ENCODE measurements around the gene IFT88. TPM values are rescaled to one million over a fixed set of nuclear protein-coding genes. Genes with fewer than 3 reads are reported as not detected.

The IFT88 gene
- total and polyA plus RNA-seq, 4 donors, result 7.1 to 18.7 (median 10.5) TPM

GRCh38 chr13:20721058-20721453 lies 154.1 kb downstream of the IFT88 start:
- TF ChIP-seq REST (IDR thresholded peaks at IDR 0.05) (no peak), NR2F2 (IDR thresholded peaks at IDR 0.05) (no peak), RAD21 (IDR thresholded peaks at IDR 0.05) (no peak), GABPA (IDR thresholded peaks at IDR 0.05 in 1 of 2, conservative IDR thresholded peaks at IDR 0.05 in 1 of 2) (no peak), RXRA (IDR thresholded peaks at IDR 0.05) (no peak)
- Histone ChIP-seq H3K9me3 (ENCODE audit: control insufficient read depth in 4 of 4, low read length in 3 of 4) (no peaks in the 10 kb centered on the region), H3K9ac (ENCODE audit: low read depth in 1 of 2, low read length in 2 of 2) (no peak overlapping the region), H3K36me3 (ENCODE audit: control insufficient read depth in 4 of 4, insufficient read depth in 3 of 4, low read depth in 1 of 4, low read length in 3 of 4) (no peaks in the 10 kb centered on the region), H3K4me3 (ENCODE audit: low read depth in 1 of 3, low read length in 3 of 3) (no peak overlapping the region), H3K27ac (ENCODE audit: low read depth in 1 of 2, low read length in 2 of 2) (no peak overlapping the region), H3K4me1 (ENCODE audit: control insufficient read depth in 4 of 4, insufficient read depth in 4 of 4, low read length in 3 of 4) (peaks cover 0 to 6% (median 4%) of the 10 kb centered on the region in 4 donors), H3K27me3 (ENCODE audit: control insufficient read depth in 4 of 4, insufficient read depth in 4 of 4, low read length in 3 of 4) (peaks cover 0 to 5% (median 0%) of the 10 kb centered on the region in 4 donors)
- 81% methylated on average over 16 of the region's 16 CpGs for WGBS
- no peak for DNase-seq (ENCODE audit: low spot score)

DNA sequence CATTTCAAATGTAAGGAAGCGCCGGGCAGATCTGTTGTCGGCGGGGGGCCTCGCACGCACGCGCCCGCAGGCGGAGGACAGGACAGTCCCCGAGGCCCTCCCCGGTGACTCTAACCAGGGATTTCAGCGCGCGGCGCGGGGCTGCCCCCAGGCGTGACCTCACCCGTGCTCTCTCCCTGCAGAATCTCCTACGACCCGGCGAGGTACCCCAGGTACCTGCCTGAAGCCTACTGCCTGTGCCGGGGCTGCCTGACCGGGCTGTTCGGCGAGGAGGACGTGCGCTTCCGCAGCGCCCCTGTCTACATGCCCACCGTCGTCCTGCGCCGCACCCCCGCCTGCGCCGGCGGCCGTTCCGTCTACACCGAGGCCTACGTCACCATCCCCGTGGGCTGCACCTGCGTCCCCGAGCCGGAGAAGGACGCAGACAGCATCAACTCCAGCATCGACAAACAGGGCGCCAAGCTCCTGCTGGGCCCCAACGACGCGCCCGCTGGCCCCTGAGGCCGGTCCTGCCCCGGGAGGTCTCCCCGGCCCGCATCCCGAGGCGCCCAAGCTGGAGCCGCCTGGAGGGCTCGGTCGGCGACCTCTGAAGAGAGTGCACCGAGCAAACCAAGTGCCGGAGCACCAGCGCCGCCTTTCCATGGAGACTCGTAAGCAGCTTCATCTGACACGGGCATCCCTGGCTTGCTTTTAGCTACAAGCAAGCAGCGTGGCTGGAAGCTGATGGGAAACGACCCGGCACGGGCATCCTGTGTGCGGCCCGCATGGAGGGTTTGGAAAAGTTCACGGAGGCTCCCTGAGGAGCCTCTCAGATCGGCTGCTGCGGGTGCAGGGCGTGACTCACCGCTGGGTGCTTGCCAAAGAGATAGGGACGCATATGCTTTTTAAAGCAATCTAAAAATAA lies 154.7 kb downstream of the IFT88 start:
- H3K27me3 ChIP-seq (ENCODE audit: control insufficient read depth in 4 of 4, insufficient read depth in 4 of 4, low read length in 3 of 4), result peaks cover 0 to 5% (median 0%) of the 10 kb centered on the region in 4 donors
- H3K4me1 ChIP-seq (ENCODE audit: control insufficient read depth in 4 of 4, insufficient read depth in 4 of 4, low read length in 3 of 4), result peaks cover 0 to 6% (median 4%) of the 10 kb centered on the region in 4 donors
- H3K9ac ChIP-seq (ENCODE audit: low read depth in 1 of 2, low read length in 2 of 2), result no peak overlapping the region
- DNase-seq (ENCODE audit: low spot score), result peak; percentile 40
- 11% methylated on average over 81 of the region's 81 CpGs for WGBS
- no peaks in the 10 kb centered on the region for H3K9me3 ChIP-seq (ENCODE audit: control insufficient read depth in 4 of 4, low read length in 3 of 4)
- H3K36me3 ChIP-seq (ENCODE audit: control insufficient read depth in 4 of 4, insufficient read depth in 3 of 4, low read depth in 1 of 4, low read length in 3 of 4), result no peaks in the 10 kb centered on the region
- TF ChIP-seq FOXA1 (IDR thresholded peaks at IDR 0.05), result no peak
- TF ChIP-seq NR2F2 (IDR thresholded peaks at IDR 0.05), result no peak
- TF ChIP-seq, protein P1, sequence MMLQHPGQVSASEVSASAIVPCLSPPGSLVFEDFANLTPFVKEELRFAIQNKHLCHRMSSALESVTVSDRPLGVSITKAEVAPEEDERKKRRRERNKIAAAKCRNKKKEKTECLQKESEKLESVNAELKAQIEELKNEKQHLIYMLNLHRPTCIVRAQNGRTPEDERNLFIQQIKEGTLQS (IDR thresholded peaks at IDR 0.05), result no peak
- no peak for TF ChIP-seq EGR1 (IDR thresholded peaks at IDR 0.05; ENCODE audit: low read depth in 2 of 2)
- TF ChIP-seq, protein P2, sequence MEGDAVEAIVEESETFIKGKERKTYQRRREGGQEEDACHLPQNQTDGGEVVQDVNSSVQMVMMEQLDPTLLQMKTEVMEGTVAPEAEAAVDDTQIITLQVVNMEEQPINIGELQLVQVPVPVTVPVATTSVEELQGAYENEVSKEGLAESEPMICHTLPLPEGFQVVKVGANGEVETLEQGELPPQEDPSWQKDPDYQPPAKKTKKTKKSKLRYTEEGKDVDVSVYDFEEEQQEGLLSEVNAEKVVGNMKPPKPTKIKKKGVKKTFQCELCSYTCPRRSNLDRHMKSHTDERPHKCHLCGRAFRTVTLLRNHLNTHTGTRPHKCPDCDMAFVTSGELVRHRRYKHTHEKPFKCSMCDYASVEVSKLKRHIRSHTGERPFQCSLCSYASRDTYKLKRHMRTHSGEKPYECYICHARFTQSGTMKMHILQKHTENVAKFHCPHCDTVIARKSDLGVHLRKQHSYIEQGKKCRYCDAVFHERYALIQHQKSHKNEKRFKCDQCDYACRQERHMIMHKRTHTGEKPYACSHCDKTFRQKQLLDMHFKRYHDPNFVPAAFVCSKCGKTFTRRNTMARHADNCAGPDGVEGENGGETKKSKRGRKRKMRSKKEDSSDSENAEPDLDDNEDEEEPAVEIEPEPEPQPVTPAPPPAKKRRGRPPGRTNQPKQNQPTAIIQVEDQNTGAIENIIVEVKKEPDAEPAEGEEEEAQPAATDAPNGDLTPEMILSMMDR (IDR thresholded peaks at IDR 0.05; ENCODE audit: low read depth, low read length, missing input control), result no peak
- TF ChIP-seq FOXA2 (IDR thresholded peaks at IDR 0.05), result no peak
- peak overlapping the region in 1 of 3 donors; percentile 34 for H3K4me3 ChIP-seq (ENCODE audit: low read depth in 1 of 3, low read length in 3 of 3)
- H3K27ac ChIP-seq (ENCODE audit: low read depth in 1 of 2, low read length in 2 of 2), result no peak overlapping the region

- H3K27me3 ChIP-seq (ENCODE audit: control insufficient read depth in 4 of 4, insufficient read depth in 4 of 4, low read length in 3 of 4), result no peaks in the 10 kb centered on the region
- H3K9ac ChIP-seq (ENCODE audit: low read depth in 1 of 2, low read length in 2 of 2), result no peak overlapping the region
- H3K36me3 ChIP-seq (ENCODE audit: control insufficient read depth in 4 of 4, insufficient read depth in 3 of 4, low read depth in 1 of 4, low read length in 3 of 4), result no peaks in the 10 kb centered on the region
- WGBS, result 96% methylated on average over 6 of the region's 6 CpGs
- H3K4me1 ChIP-seq (ENCODE audit: control insufficient read depth in 4 of 4, insufficient read depth in 4 of 4, low read length in 3 of 4), result no peaks in the 10 kb centered on the region
- no peaks in the 10 kb centered on the region for H3K9me3 ChIP-seq (ENCODE audit: control insufficient read depth in 4 of 4, low read length in 3 of 4)
- no peak overlapping the region for H3K27ac ChIP-seq (ENCODE audit: low read depth in 1 of 2, low read length in 2 of 2)
- H3K4me3 ChIP-seq (ENCODE audit: low read depth in 1 of 3, low read length in 3 of 3), result no peak overlapping the region
- DNase-seq (ENCODE audit: low spot score), result no peak
- TF ChIP-seq FOXA1 (IDR thresholded peaks at IDR 0.05), result no peak
- TF ChIP-seq NR2F2 (IDR thresholded peaks at IDR 0.05), result no peak
- no peak for TF ChIP-seq SP1 (IDR thresholded peaks at IDR 0.05)
- TF ChIP-seq, protein P2 (IDR thresholded peaks at IDR 0.05; ENCODE audit: low read depth, low read length, missing input control), result no peak
- TF ChIP-seq RXRA (IDR thresholded peaks at IDR 0.05), result no peak
- no peak for TF ChIP-seq GABPA (IDR thresholded peaks at IDR 0.05 in 1 of 2, conservative IDR thresholded peaks at IDR 0.05 in 1 of 2)
Measured at GRCh38 chr13:20727856-20728255, 160.9 kb downstream of the IFT88 start.

Data from liver (tissue), 9 donors.